ENCODE measurements around the gene BTF3L4.

DNA sequence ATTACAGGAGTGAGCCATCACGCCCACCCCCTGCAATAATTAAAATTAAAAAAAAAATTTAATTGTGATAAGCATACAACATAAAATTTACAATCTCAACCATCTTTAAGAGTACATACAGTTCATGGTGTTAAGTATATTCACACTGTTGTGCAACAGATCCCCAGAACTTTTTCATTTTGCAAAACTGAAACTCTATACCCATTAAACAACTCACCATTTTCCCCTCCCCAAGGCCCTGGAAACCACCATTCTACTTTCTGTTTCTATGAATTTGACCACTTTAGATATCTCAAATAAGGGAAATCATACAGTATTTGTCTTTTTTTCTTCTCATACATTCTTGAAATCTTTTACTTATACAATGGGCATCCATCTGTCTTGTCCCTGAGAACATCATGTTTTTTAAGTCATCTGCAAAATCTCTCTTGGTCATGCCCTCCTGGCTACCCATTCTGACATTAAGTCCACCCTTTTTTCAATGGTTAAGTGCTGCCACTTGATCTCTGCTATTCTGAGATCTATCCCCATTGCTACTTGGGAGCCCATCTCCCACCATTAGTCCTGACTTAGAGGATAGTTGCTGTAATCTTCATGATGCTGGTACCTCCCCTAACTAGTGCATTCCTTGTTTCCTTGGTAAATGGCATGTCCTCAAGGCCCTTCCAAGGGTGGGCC lies 46.4 kb downstream of the BTF3L4 start:
- TF ChIP-seq, protein P1, sequence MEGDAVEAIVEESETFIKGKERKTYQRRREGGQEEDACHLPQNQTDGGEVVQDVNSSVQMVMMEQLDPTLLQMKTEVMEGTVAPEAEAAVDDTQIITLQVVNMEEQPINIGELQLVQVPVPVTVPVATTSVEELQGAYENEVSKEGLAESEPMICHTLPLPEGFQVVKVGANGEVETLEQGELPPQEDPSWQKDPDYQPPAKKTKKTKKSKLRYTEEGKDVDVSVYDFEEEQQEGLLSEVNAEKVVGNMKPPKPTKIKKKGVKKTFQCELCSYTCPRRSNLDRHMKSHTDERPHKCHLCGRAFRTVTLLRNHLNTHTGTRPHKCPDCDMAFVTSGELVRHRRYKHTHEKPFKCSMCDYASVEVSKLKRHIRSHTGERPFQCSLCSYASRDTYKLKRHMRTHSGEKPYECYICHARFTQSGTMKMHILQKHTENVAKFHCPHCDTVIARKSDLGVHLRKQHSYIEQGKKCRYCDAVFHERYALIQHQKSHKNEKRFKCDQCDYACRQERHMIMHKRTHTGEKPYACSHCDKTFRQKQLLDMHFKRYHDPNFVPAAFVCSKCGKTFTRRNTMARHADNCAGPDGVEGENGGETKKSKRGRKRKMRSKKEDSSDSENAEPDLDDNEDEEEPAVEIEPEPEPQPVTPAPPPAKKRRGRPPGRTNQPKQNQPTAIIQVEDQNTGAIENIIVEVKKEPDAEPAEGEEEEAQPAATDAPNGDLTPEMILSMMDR (conservative IDR thresholded peaks at IDR 0.05 in 1 of 2, IDR thresholded peaks at IDR 0.05 in 1 of 2; ENCODE audit: low read depth in 1 of 2, low read length in 2 of 2), result no peak
- TF ChIP-seq EZH2 (IDR thresholded peaks at IDR 0.05; ENCODE audit: low read length, missing control alignments), result no peak
